ENCODE results near the gene ENDOU. TPM values are rescaled to one million over a fixed set of nuclear protein-coding genes. Genes with fewer than 3 reads are reported as not detected.

The ENDOU gene
- polyA plus RNA-seq, 4 donors: 0.30 to 2.1 TPM; not detected in 2

- 16 to 21% (median 17%) methylated on average over 10 of the region's 10 CpGs for WGBS, 3 donors
- H3K4me3 ChIP-seq (ENCODE audit: low read depth in 1 of 3, low read length in 3 of 3): no peak overlapping the region
- H3K9me3 ChIP-seq (ENCODE audit: control insufficient read depth in 2 of 2, insufficient read depth in 1 of 2, low read depth in 1 of 2, low read length in 1 of 2): no peaks in the 10 kb centered on the region
- no peak for FAIRE-seq
- DNase-seq: peak; percentile 80 to 83
- peaks cover 0 to 12% (median 3%) of the 10 kb centered on the region in 3 donors for H3K4me1 ChIP-seq (ENCODE audit: control insufficient read depth in 3 of 3, insufficient read depth in 2 of 3, low read depth in 1 of 3, low read length in 2 of 3)
- H3K27ac ChIP-seq (ENCODE audit: low read depth in 1 of 3, low read length in 2 of 3): peak overlapping the region in 1 of 3 donors; percentile 43
- peaks cover 0 to 3% (median 0%) of the 10 kb centered on the region in 3 donors for H3K36me3 ChIP-seq (ENCODE audit: control insufficient read depth in 3 of 3, insufficient read depth in 2 of 3, low read depth in 1 of 3, low read length in 3 of 3)
- no peaks in the 10 kb centered on the region for H3K27me3 ChIP-seq (ENCODE audit: control insufficient read depth in 3 of 3, insufficient read depth in 3 of 3, low read length in 3 of 3)
Measured at GRCh38 chr12:47715393-47715876, 9.9 kb downstream of the ENDOU start.

GRCh38 chr12:47714826-47715386 is 10.4 kb downstream of the ENDOU start:
- H3K27ac ChIP-seq (ENCODE audit: low read depth in 1 of 3, low read length in 2 of 3): peak overlapping the region in 1 of 3 donors; percentile 43
- DNase-seq (no peak), FAIRE-seq (no peak)
- WGBS, 3 donors: 36 to 41% (median 38%) methylated on average over 5 of the region's 5 CpGs
- H3K4me1 ChIP-seq (ENCODE audit: control insufficient read depth in 3 of 3, insufficient read depth in 2 of 3, low read depth in 1 of 3, low read length in 2 of 3): peaks cover 0 to 12% (median 3%) of the 10 kb centered on the region in 3 donors
- no peaks in the 10 kb centered on the region for H3K27me3 ChIP-seq (ENCODE audit: control insufficient read depth in 3 of 3, insufficient read depth in 3 of 3, low read length in 3 of 3)
- peaks cover 0 to 2% (median 0%) of the 10 kb centered on the region in 3 donors for H3K36me3 ChIP-seq (ENCODE audit: control insufficient read depth in 3 of 3, insufficient read depth in 2 of 3, low read depth in 1 of 3, low read length in 3 of 3)
- H3K9me3 ChIP-seq (ENCODE audit: control insufficient read depth in 2 of 2, insufficient read depth in 1 of 2, low read depth in 1 of 2, low read length in 1 of 2): no peaks in the 10 kb centered on the region
- no peak overlapping the region for H3K4me3 ChIP-seq (ENCODE audit: low read depth in 1 of 3, low read length in 3 of 3)

GRCh38 chr12:47712171-47712570 is 13.1 kb downstream of the ENDOU start:
- Histone ChIP-seq H3K36me3 (ENCODE audit: control insufficient read depth in 3 of 3, insufficient read depth in 2 of 3, low read depth in 1 of 3, low read length in 3 of 3) (no peaks in the 10 kb centered on the region), H3K4me3 (ENCODE audit: low read depth in 1 of 3, low read length in 3 of 3) (no peak overlapping the region), H3K9me3 (ENCODE audit: control insufficient read depth in 2 of 2, insufficient read depth in 1 of 2, low read depth in 1 of 2, low read length in 1 of 2) (no peaks in the 10 kb centered on the region), H3K4me1 (ENCODE audit: control insufficient read depth in 3 of 3, insufficient read depth in 2 of 3, low read depth in 1 of 3, low read length in 2 of 3) (peaks cover 5 to 12% (median 7%) of the 10 kb centered on the region in 3 donors), H3K27me3 (ENCODE audit: control insufficient read depth in 3 of 3, insufficient read depth in 3 of 3, low read length in 3 of 3) (no peaks in the 10 kb centered on the region), H3K27ac (ENCODE audit: low read depth in 1 of 3, low read length in 2 of 3) (no peak overlapping the region)
- DNase-seq: no peak
- 92 to 94% (median 93%) methylated on average over 6 of the region's 6 CpGs for WGBS, 3 donors
- no peak for FAIRE-seq

GRCh38 chr12:47711448-47711847 is 13.8 kb downstream of the ENDOU start:
- H3K27ac ChIP-seq (ENCODE audit: low read depth in 1 of 3, low read length in 2 of 3): no peak overlapping the region
- FAIRE-seq (no peak), DNase-seq (no peak)
- H3K36me3 ChIP-seq (ENCODE audit: control insufficient read depth in 3 of 3, insufficient read depth in 2 of 3, low read depth in 1 of 3, low read length in 3 of 3): no peaks in the 10 kb centered on the region
- H3K4me3 ChIP-seq (ENCODE audit: low read depth in 1 of 3, low read length in 3 of 3): no peak overlapping the region
- no peaks in the 10 kb centered on the region for H3K27me3 ChIP-seq (ENCODE audit: control insufficient read depth in 3 of 3, insufficient read depth in 3 of 3, low read length in 3 of 3)
- H3K4me1 ChIP-seq (ENCODE audit: control insufficient read depth in 3 of 3, insufficient read depth in 2 of 3, low read depth in 1 of 3, low read length in 2 of 3): peaks cover 6 to 11% (median 8%) of the 10 kb centered on the region in 3 donors
- H3K9me3 ChIP-seq (ENCODE audit: control insufficient read depth in 2 of 2, insufficient read depth in 1 of 2, low read depth in 1 of 2, low read length in 1 of 2): no peaks in the 10 kb centered on the region
- 89 to 91% (median 90%) methylated on average over 5 of the region's 5 CpGs for WGBS, 3 donors

- no peak overlapping the region for H3K27ac ChIP-seq (ENCODE audit: low read depth in 1 of 3, low read length in 2 of 3)
- DNase-seq: no peak
- no peak overlapping the region for H3K4me3 ChIP-seq (ENCODE audit: low read depth in 1 of 3, low read length in 3 of 3)
- no peaks in the 10 kb centered on the region for H3K9me3 ChIP-seq (ENCODE audit: control insufficient read depth in 2 of 2, insufficient read depth in 1 of 2, low read depth in 1 of 2, low read length in 1 of 2)
- no peaks in the 10 kb centered on the region for H3K36me3 ChIP-seq (ENCODE audit: control insufficient read depth in 3 of 3, insufficient read depth in 2 of 3, low read depth in 1 of 3, low read length in 3 of 3)
- H3K4me1 ChIP-seq (ENCODE audit: control insufficient read depth in 3 of 3, insufficient read depth in 2 of 3, low read depth in 1 of 3, low read length in 2 of 3): peaks cover 5 to 11% (median 6%) of the 10 kb centered on the region in 3 donors
- no peaks in the 10 kb centered on the region for H3K27me3 ChIP-seq (ENCODE audit: control insufficient read depth in 3 of 3, insufficient read depth in 3 of 3, low read length in 3 of 3)
- FAIRE-seq: no peak
Measured at GRCh38 chr12:47710278-47710677, 15.0 kb downstream of the ENDOU start.

- FAIRE-seq (no peak), DNase-seq (no peak)
- Histone ChIP-seq H3K27me3 (ENCODE audit: control insufficient read depth in 3 of 3, insufficient read depth in 3 of 3, low read length in 3 of 3) (no peaks in the 10 kb centered on the region), H3K36me3 (ENCODE audit: control insufficient read depth in 3 of 3, insufficient read depth in 2 of 3, low read depth in 1 of 3, low read length in 3 of 3) (no peaks in the 10 kb centered on the region), H3K9me3 (ENCODE audit: control insufficient read depth in 2 of 2, insufficient read depth in 1 of 2, low read depth in 1 of 2, low read length in 1 of 2) (no peaks in the 10 kb centered on the region), H3K4me3 (ENCODE audit: low read depth in 1 of 3, low read length in 3 of 3) (no peak overlapping the region), H3K4me1 (ENCODE audit: control insufficient read depth in 3 of 3, insufficient read depth in 2 of 3, low read depth in 1 of 3, low read length in 2 of 3) (peaks cover 6 to 11% (median 8%) of the 10 kb centered on the region in 3 donors), H3K27ac (ENCODE audit: low read depth in 1 of 3, low read length in 2 of 3) (no peak overlapping the region)
- 75 to 91% (median 87%) methylated on average over 2 of the region's 2 CpGs for WGBS, 3 donors
Measured at GRCh38 chr12:47709671-47710070, 15.6 kb downstream of the ENDOU start.

GRCh38 chr12:47709237-47709636 is 16.1 kb downstream of the ENDOU start:
- DNase-seq (no peak), FAIRE-seq (no peak)
- no peaks in the 10 kb centered on the region for H3K9me3 ChIP-seq (ENCODE audit: control insufficient read depth in 2 of 2, insufficient read depth in 1 of 2, low read depth in 1 of 2, low read length in 1 of 2)
- WGBS, 3 donors: 74 to 82% (median 75%) methylated on average over 4 of the region's 4 CpGs
- no peak overlapping the region for H3K27ac ChIP-seq (ENCODE audit: low read depth in 1 of 3, low read length in 2 of 3)
- H3K27me3 ChIP-seq (ENCODE audit: control insufficient read depth in 3 of 3, insufficient read depth in 3 of 3, low read length in 3 of 3): no peaks in the 10 kb centered on the region
- H3K36me3 ChIP-seq (ENCODE audit: control insufficient read depth in 3 of 3, insufficient read depth in 2 of 3, low read depth in 1 of 3, low read length in 3 of 3): no peaks in the 10 kb centered on the region
- H3K4me3 ChIP-seq (ENCODE audit: low read depth in 1 of 3, low read length in 3 of 3): no peak overlapping the region
- peaks cover 6 to 11% (median 8%) of the 10 kb centered on the region in 3 donors for H3K4me1 ChIP-seq (ENCODE audit: control insufficient read depth in 3 of 3, insufficient read depth in 2 of 3, low read depth in 1 of 3, low read length in 2 of 3)

- FAIRE-seq (no peak), DNase-seq (peak; percentile 11 to 21)
- H3K36me3 ChIP-seq (ENCODE audit: control insufficient read depth in 3 of 3, insufficient read depth in 2 of 3, low read depth in 1 of 3, low read length in 3 of 3): peaks cover 0 to 2% (median 0%) of the 10 kb centered on the region in 3 donors
- no peaks in the 10 kb centered on the region for H3K9me3 ChIP-seq (ENCODE audit: control insufficient read depth in 2 of 2, insufficient read depth in 1 of 2, low read depth in 1 of 2, low read length in 1 of 2)
- WGBS, 3 donors: 44 to 52% (median 51%) methylated on average over 5 of the region's 5 CpGs
- H3K27me3 ChIP-seq (ENCODE audit: control insufficient read depth in 3 of 3, insufficient read depth in 3 of 3, low read length in 3 of 3): no peaks in the 10 kb centered on the region
- peaks cover 6 to 11% (median 8%) of the 10 kb centered on the region in 3 donors for H3K4me1 ChIP-seq (ENCODE audit: control insufficient read depth in 3 of 3, insufficient read depth in 2 of 3, low read depth in 1 of 3, low read length in 2 of 3)
- H3K4me3 ChIP-seq (ENCODE audit: low read depth in 1 of 3, low read length in 3 of 3): no peak overlapping the region
- H3K27ac ChIP-seq (ENCODE audit: low read depth in 1 of 3, low read length in 2 of 3): no peak overlapping the region
Measured at GRCh38 chr12:47707905-47708543, 17.3 kb downstream of the ENDOU start.
